CD4-positive, alpha-beta T cell treated with Interleukin-4 for 4 hours (primary cell): ENCODE data around the gene ATG3.
"Not testable (repeated sequence)": the region's sequence is repeated elsewhere in the genome, so short reads cannot be mapped to it uniquely, and the experiment has no call there.

Experiments used
- DNase-seq: peaks from one replicate; pipeline ENCODE4 v3.0.0-alpha.2; 2020

The ATG3 gene

DNA sequence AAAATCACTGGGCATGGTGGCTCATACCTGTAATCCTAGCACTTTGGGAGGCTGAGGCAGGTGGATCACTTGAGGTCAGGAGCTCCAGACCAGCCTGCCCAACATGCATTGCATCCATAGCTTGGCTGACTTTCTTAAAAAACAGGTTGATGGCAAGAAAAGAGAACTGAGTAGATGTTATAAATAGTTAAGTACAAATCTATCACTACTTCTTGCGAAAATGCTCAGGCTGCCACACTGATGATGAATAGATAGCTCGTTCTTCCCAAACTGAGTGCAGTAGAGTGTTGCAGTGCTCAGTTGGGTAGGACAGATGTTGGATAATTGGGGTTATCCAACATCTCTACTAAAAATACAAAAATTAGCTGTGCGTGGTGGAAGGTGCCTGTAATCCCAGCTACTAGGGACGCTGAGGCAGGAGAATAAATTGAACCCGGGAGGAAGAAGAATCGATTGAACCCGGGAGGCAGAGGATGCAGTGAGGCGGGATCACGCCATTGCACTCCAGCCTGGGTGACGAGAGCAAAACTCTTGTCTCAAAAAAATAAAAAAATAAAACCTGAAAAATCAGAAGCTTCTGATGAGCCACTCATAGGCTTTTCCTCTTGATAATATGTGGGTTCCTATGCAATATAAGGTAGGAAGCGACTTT lies 63.7 kb downstream of the ATG3 start:
- no peak for DNase-seq

DNA sequence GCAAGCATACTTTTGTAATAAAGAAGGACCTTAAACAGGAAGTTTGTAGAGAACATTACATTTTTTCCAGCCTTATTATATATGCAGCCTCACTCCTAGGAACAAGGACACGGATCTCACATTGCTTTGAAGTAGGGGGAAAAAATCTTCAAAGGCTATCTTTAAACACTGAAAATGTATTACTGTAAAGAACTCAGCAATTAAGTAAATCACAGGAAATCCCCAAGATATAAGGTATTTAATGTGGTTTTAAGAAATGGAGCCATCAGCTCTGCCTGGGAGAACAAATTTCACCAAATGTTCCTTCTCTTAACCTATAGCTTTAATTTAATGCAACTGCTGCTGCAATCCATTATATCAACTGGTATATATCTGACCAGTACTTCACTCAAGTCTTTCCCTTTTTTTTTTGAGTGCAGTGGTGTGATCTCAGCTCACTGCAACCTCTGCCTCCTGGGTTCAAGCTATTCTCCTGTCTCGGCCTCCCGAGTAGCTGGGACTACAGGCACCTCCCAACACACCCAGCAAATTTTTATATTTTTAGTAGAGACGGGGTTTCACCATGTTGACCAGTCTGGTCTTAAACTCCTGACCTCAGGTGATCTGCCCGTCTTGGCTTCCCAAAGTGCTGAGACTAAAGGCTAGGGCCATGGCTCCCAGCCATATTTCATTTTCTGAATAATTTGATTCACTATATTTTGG lies 65.2 kb downstream of the ATG3 start:
- DNase-seq, result peak; percentile 15

DNA sequence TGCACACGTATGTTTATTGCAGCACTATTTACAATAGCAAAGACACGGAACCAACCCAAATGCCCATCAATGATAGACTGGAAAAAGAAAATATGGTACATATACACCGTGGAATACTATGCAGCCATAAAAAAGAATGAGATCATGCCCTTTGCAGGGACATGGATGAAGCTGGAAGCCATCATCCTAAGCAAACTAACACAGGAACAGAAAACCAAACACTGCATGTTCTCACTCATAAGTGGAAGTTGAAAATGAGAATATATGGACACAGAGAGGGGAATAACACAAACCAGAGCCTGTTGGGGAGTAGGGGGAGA lies 67.4 kb downstream of the ATG3 start:
- not testable (repeated sequence) for DNase-seq

DNA sequence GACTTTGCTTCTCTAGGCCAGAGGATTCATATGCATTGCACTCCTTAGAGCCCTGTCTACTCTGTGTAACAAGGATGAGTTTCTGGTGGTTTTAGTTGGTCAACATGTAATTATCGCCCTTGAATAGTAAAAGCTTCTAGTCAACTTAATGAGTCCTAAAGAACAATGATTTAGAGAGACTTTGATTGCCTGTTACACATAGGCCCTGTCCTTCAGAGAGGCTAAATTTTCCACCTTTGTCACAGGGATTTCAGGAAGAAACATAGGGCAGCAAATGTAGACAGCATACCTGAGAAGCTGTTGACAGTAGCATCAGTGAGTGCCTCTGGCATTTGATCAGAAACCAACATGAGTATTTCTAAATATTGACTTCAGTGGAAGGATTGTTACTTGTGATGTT lies 69.6 kb downstream of the ATG3 start:
- DNase-seq, result no peak

DNA sequence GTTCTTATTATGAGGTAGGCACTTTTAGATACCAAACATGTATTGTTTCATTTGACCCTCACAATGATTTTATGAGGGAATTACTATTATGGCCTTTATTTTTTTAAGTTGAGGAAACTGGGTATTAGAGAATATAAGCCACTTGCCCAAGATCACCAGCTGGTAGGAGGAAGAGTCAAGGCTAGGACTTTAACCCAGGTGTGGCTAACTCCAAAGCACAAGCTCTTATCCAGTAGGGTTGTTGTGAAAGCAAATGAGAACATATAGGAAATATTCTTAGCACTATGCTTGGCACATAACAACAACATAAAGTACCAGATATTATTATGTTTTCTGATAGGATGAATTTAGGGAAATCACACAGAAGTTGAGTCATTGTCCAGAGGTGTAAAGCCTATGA lies 70.4 kb downstream of the ATG3 start:
- no peak for DNase-seq

DNA sequence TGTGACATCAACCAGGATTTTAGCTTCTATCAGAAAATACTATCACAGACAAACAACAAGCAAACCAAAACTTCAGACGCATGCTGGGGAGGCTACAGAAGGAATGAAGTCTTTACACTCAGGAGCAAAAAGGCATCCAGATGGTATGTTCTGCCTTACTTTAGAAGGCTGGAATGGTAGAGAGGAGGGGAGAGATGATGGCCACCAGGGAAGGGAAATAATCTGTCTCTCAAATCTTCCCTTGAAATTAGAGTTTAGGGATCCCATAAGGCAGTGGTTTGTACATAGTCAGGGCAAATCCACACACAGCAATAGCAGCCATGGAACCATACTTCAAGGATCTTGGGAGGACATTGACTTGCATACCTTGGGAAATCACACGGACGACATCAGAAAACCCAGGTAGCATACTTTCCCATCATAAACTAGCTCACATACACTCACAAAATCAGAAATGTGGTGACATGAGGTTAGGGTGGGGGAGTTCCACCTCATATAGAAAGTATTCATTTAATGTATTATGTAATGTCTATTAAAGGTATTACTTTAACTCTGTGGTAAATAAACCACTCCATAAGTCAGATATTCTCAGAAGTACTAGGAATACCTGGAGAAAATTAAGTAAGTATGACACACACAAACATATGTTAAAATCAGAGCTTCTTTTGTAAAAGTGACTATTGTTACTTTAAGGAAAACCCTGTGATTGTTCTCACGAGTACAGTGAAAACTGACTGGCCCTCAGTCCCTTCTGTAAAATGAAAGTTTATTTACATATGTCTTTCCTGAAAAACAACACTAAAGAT lies 71.9 kb downstream of the ATG3 start:
- DNase-seq, result peak; percentile 29

DNA sequence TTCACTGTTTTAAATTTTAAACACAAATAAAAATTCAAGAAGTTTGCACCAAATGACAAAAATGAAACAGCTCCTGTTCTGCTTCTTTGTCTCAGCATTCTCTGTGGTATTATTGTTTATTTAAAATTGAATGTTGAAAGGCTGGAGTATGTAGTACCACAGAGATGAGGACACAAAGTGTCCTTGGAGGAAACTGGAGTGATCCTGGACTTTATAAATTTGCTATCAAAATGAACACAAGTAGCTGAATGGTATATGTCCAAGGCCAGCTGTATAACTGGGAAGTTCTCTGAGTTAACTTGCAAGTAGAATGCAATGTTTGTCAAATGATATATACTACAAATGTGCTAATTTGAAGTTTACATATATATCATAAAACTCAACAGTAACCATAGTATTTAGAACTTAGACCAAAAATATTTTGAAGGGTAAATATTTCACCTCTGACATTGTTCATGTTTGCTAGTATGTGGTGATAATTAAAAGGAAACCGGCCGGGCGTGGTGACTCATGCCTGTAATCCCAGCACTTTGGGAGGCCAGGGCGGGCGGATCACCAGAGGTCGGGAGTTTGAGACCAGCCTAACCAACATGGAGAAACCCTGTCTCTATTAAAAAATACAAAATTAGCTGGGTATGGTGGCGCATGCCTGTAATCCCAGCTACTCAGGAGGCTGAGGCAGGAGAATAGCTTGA lies 74.8 kb downstream of the ATG3 start:
- DNase-seq, result no peak

DNA sequence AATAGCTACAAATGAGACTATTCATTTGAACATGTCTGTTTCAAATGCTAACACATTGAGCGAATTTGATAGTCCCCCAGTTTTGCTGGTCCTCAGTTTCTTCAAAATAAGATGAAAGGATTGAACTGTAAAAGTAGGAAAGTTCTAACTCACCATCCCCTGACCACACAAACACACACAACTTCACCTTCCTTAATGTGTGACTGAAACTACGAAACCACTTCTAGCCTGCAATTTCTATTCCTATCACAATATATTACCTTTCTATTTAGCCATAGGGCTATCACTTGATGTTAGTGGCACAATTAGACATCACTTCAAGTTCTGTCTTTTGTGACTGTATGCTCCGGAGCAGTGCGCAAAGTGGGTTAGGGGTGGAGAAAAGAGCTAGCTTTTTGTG lies 77.4 kb downstream of the ATG3 start:
- no peak for DNase-seq

DNA sequence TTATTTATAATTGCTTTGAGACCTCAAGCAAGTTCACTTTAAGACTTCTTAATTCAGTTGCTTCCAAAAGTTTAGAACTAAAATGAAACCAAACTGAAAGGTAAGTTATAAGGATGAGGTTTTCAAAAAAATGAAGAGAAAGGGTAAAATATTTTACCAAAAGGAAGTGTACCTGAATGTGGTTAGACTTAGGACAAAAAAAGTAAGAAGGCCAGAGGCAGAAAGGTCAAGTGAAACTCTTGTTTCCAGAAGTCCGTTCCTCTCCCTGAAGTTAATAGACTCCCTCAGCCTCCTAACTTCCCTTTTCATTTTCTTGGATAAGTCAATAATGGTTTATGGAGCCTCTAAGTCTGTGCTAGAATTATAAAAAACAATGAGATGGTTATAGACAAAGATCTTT lies 79.1 kb downstream of the ATG3 start:
- DNase-seq, result no peak
